SU-DHL-6 (cell line): Measurements from ENCODE around the gene CDK2.
"Not testable (repeated sequence)": the region's sequence is repeated elsewhere in the genome, so short reads cannot be mapped to it uniquely, and the experiment has no call there.

Experiments used
- H2AFZ ChIP-seq: fragments of 200-600 bp; sonication (generic); 2 replicates; pipeline ENCODE4 v1.6.1; 2014; ENCODE audit warnings: low read depth, mild to moderate bottlenecking, moderate library complexity, mixed read lengths, antibody characterized with exemption, low read length; ENCODE audit not compliant: severe bottlenecking
- H3F3A ChIP-seq: fragments of 200-600 bp; shearing (Covaris generic); 2 replicates; pipeline ENCODE4 v1.6.0; 2016; ENCODE audit warnings: antibody characterized with exemption, mild to moderate bottlenecking; ENCODE audit not compliant: insufficient read depth
- H3K27ac ChIP-seq: fragments of 200-600 bp; sonication (generic); 2 replicates; pipeline ENCODE4 v1.5.1; 2016; ENCODE audit warnings: low read depth, mild to moderate bottlenecking, low read length, moderate library complexity, mixed read lengths
- H3K27me3 ChIP-seq: fragments of 200-600 bp; sonication (generic), shearing (Covaris generic); 2 replicates; pipeline ENCODE4 v1.6.0; 2014; ENCODE audit warnings: mild to moderate bottlenecking, low read length
- H3K36me3 ChIP-seq: fragments of 200-600 bp; sonication (generic); 2 replicates; pipeline ENCODE4 v1.6.1; 2014; ENCODE audit warnings: mild to moderate bottlenecking, low read length, mixed read lengths
- H3K4me2 ChIP-seq: fragments of 300-600, 200-600 bp; shearing (Covaris generic), sonication (generic); 2 replicates; pipeline ENCODE4 v1.6.0; 2014; ENCODE audit warnings: low read length, low read depth, mild to moderate bottlenecking; ENCODE audit not compliant: poor library complexity, severe bottlenecking
- H3K4me3 ChIP-seq: fragments of 200-600 bp; sonication (generic); 2 replicates; pipeline ENCODE4 v1.5.1; 2014; ENCODE audit warnings: antibody characterized with exemption, low read length, mild to moderate bottlenecking, mixed read lengths; ENCODE audit not compliant: insufficient read depth, poor library complexity, severe bottlenecking
- H3K79me2 ChIP-seq: fragments of 200-600 bp; sonication (generic); 2 replicates; pipeline ENCODE4 v1.6.1; 2014; ENCODE audit warnings: mild to moderate bottlenecking, low read length, moderate library complexity; ENCODE audit not compliant: insufficient read depth
- H3K9ac ChIP-seq: fragments of 200-600 bp; sonication (generic); 2 replicates; pipeline ENCODE4 v1.7.0; 2014; ENCODE audit warnings: mild to moderate bottlenecking, low read length
- H3K9me2 ChIP-seq: fragments of 200-600 bp; sonication (generic); replicated peaks from 2 replicates; pipeline ENCODE4 v1.6.1; 2014; ENCODE audit warnings: low read length; ENCODE audit not compliant: insufficient read depth
- H3K9me3 ChIP-seq: fragments of 200-600 bp; sonication (generic); 2 replicates; pipeline ENCODE4 v1.6.1; 2014; ENCODE audit warnings: low read length, mixed read lengths; ENCODE audit not compliant: insufficient read depth
- H4K20me1 ChIP-seq: fragments of 200-600 bp; sonication (generic); 2 replicates; pipeline ENCODE4 v1.6.1; 2014; ENCODE audit warnings: low read depth, mild to moderate bottlenecking, antibody characterized with exemption, low read length, moderate library complexity, mixed read lengths
- EZH2phosphoT487 ChIP-seq: fragments of 200-600 bp; sonication (generic), shearing (Covaris generic); conservative IDR thresholded peaks from 2 replicates; pipeline ENCODE4 v1.6.1; 2018; ENCODE audit warnings: mild to moderate bottlenecking, antibody characterized with exemption, low read length, moderate library complexity, mixed read lengths
- TF ChIP-seq, protein P1 (sequence below): fragments of 200-600 bp; sonication (generic); IDR thresholded peaks from one replicate; pipeline ENCODE4 v1.5.1; 2017; ENCODE audit warnings: antibody characterized with exemption, mild to moderate bottlenecking, low read length, moderate library complexity; ENCODE audit not compliant: insufficient read depth, poor library complexity, severe bottlenecking

Gene CDK2

GRCh38 chr12:55985341-55985740 is 18.7 kb downstream of the CDK2 start:
- no peaks in the 10 kb centered on the region for H3K9me3 ChIP-seq
- H3F3A ChIP-seq: no peaks in the 10 kb centered on the region
- no peak overlapping the region for H2AFZ ChIP-seq
- no peak overlapping the region for H3K27ac ChIP-seq
- H3K79me2 ChIP-seq: no peaks in the 10 kb centered on the region; the same call in 1 of the 2 replicates
- no peak overlapping the region for H3K4me3 ChIP-seq
- no peaks in the 10 kb centered on the region for H3K36me3 ChIP-seq
- no peaks in the 10 kb centered on the region for H3K27me3 ChIP-seq
- TF ChIP-seq, protein P1, sequence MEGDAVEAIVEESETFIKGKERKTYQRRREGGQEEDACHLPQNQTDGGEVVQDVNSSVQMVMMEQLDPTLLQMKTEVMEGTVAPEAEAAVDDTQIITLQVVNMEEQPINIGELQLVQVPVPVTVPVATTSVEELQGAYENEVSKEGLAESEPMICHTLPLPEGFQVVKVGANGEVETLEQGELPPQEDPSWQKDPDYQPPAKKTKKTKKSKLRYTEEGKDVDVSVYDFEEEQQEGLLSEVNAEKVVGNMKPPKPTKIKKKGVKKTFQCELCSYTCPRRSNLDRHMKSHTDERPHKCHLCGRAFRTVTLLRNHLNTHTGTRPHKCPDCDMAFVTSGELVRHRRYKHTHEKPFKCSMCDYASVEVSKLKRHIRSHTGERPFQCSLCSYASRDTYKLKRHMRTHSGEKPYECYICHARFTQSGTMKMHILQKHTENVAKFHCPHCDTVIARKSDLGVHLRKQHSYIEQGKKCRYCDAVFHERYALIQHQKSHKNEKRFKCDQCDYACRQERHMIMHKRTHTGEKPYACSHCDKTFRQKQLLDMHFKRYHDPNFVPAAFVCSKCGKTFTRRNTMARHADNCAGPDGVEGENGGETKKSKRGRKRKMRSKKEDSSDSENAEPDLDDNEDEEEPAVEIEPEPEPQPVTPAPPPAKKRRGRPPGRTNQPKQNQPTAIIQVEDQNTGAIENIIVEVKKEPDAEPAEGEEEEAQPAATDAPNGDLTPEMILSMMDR: no peak
- no peak for TF ChIP-seq EZH2phosphoT487
- H3K4me2 ChIP-seq: no peak overlapping the region
- no peak overlapping the region for H3K9ac ChIP-seq
- no peaks in the 10 kb centered on the region for H3K9me2 ChIP-seq
- H4K20me1 ChIP-seq: no peaks in the 10 kb centered on the region

- not testable (repeated sequence) for H2AFZ ChIP-seq, H4K20me1 ChIP-seq, H3K79me2 ChIP-seq, H3K9me3 ChIP-seq, H3K27ac ChIP-seq, H3K9ac ChIP-seq, H3K9me2 ChIP-seq, H3K4me2 ChIP-seq, H3K27me3 ChIP-seq, H3F3A ChIP-seq, H3K4me3 ChIP-seq, H3K36me3 ChIP-seq
Measured at GRCh38 chr12:55985976-55986375, 19.3 kb downstream of the CDK2 start.

DNA sequence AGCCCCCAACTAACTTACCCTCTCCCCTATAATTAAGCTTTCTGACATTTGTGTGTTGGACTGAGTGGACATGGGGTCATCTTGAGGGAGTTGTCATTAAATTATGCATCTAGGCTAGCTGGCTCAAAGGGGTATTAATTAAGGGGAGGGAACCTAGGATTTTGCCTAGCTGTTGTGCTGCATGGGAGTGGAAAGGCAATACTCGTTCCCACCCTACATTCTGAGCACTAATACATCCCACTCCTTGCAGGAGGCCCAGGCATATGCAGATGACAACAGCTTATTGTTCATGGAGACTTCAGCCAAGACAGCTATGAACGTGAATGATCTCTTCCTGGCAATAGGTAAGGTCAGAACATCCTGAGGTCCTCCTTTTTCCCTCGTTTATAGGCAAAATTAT is 24.5 kb downstream of the CDK2 start:
- Histone ChIP-seq H3F3A (peaks cover 9% of the 10 kb centered on the region; the same call in 1 of the 2 replicates), H3K4me3 (no peak overlapping the region), H3K79me2 (no peaks in the 10 kb centered on the region), H3K27ac (no peak overlapping the region), H3K9me3 (no peaks in the 10 kb centered on the region), H3K9ac (no peak overlapping the region), H4K20me1 (no peaks in the 10 kb centered on the region), H3K27me3 (no peaks in the 10 kb centered on the region), H3K9me2 (no peaks in the 10 kb centered on the region), H2AFZ (no peak overlapping the region), H3K4me2 (no peak overlapping the region), H3K36me3 (0 out of 2 replicates have a peak, but pooled peaks cover 3% of the 10 kb centered on the region)
- no peak for TF ChIP-seq EZH2phosphoT487
- TF ChIP-seq, protein P1: no peak

GRCh38 chr12:55993230-55993853 is 26.7 kb downstream of the CDK2 start:
- no peaks in the 10 kb centered on the region for H3K79me2 ChIP-seq
- H3K9ac ChIP-seq: no peak overlapping the region
- no peak overlapping the region for H2AFZ ChIP-seq
- H3F3A ChIP-seq: peaks cover 9% of the 10 kb centered on the region; the same call in 1 of the 2 replicates
- H4K20me1 ChIP-seq: no peaks in the 10 kb centered on the region
- H3K36me3 ChIP-seq: 0 out of 2 replicates have a peak, but pooled peaks cover 3% of the 10 kb centered on the region
- no peaks in the 10 kb centered on the region for H3K9me2 ChIP-seq
- H3K27ac ChIP-seq: no peak overlapping the region
- TF ChIP-seq, protein P1: no peak
- TF ChIP-seq EZH2phosphoT487: no peak
- H3K4me2 ChIP-seq: no peak overlapping the region
- no peaks in the 10 kb centered on the region for H3K27me3 ChIP-seq
- H3K9me3 ChIP-seq: no peaks in the 10 kb centered on the region
- H3K4me3 ChIP-seq: no peak overlapping the region
